GM21619 (cell line): Measurements from ENCODE around the gene BAIAP2.

ENCODE experiments used
- ATAC-seq: cut with Tn5 transposase; IDR thresholded peaks from one replicate; pipeline ENCODE4 v1.9.1; 2021; ENCODE audit not compliant: unreplicated experiment

The BAIAP2 gene

GRCh38 chr17:81036197-81036941 is 1.4 kb downstream of the BAIAP2 start:
- no peak for ATAC-seq

GRCh38 chr17:81037026-81037797 is 2.3 kb downstream of the BAIAP2 start:
- ATAC-seq = no peak

GRCh38 chr17:81037798-81038733 is 3.1 kb downstream of the BAIAP2 start:
- ATAC-seq = no peak

GRCh38 chr17:81039096-81039495 is 4.1 kb downstream of the BAIAP2 start:
- no peak for ATAC-seq

DNA sequence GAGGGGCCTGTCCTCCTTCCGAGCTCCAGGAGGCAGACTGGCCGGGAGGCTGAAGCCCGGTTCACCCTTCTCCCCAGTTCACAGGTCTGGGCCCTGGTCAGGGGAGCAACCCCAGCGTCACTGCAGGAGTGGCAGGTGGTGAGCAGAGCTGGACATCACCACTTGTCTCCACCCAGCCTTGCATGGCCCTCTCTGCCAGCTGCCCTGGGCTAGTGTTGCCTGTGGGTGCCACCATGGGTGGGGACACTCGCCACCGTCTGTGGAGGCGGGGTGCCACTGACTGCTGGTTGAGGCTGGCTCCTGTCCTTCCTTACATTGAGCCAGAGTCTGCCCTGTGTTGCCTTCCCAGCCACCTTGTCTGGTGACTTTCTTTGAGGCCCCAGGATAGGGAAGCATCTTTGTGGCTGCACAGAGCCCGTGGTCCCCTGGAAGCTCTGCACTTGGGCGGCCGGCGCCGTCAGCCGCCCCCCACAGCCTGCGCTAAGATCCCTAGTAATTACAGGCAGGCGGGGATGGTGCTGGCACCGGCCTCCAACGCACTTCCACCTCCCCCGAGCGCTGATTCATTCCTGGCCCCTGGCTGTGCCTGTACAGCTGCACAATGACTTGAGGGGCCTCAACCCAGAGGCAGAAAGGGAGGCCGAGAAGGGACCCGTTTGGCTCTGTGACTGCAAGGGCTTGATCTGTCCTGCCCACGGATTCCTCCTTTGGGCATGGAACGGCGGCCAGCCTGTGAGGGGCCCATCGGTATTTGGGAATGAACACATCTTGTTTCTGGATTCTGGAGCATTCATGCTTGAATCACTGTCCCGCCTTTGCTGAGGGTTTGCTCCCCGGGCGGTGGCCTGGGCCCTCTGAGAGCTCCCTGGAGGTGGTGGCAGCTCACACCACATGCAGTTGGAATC is 5.2 kb downstream of the BAIAP2 start:
- ATAC-seq = no peak

GRCh38 chr17:81040791-81041337 is 5.9 kb downstream of the BAIAP2 start:
- no peak for ATAC-seq

GRCh38 chr17:81042606-81043005 is 7.7 kb downstream of the BAIAP2 start:
- ATAC-seq = no peak

DNA sequence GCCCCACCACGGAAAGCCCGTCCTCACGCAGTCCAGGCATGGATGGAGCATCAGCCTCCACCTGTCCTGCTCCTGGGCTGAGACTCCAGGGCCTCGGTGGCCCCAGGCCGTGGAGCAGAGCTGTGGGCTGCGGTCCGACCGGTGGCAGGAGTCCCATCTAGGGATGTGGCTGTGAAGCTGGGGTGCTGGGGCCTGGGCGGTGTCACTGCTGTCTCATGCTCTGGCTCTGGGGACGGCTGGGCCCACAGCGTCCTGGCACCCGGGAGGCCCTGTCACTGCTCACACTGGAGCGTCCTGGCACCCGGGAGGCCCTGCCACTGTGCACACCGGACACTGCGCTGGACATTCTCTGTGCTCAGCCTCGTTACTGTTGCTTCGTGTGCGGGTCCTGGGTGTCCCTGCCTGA is 8.4 kb downstream of the BAIAP2 start:
- ATAC-seq = no peak

DNA sequence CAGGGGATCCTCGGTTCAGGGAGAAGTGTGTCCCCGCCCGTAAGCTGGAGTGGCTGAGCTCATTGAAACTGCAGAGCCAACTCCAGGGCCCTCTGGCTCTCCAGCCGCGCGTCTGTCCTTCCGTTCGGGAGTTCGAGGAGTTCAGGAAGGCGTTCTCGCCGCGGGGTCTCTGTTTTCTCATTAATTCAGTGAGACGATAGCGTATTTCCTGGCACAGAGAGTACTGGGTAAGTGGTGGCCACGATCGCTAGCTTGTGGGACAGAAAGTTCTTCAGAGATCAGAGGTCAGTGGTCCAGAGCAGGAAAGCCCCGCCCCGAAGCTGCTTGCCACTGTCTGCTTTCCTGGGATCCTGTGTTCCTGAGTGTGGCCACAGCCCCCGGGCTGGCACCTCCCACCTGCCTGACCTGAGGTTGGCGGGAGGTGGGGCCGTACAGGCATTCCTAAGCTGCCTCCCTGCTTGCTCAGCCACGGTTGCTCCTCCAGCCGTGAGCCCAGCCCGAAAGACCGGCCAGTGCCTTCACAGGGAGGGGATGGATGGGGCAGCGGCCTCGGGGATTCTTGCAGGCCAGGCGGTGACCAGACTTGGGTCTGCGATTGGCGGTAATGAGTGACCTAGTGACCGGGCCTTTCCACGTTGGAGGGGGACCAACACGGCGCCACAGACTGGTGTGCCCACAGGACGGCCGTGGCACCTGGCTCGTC is 8.9 kb downstream of the BAIAP2 start:
- ATAC-seq = no peak

- no peak for ATAC-seq
Measured at GRCh38 chr17:81044428-81044763, 9.4 kb downstream of the BAIAP2 start.

DNA sequence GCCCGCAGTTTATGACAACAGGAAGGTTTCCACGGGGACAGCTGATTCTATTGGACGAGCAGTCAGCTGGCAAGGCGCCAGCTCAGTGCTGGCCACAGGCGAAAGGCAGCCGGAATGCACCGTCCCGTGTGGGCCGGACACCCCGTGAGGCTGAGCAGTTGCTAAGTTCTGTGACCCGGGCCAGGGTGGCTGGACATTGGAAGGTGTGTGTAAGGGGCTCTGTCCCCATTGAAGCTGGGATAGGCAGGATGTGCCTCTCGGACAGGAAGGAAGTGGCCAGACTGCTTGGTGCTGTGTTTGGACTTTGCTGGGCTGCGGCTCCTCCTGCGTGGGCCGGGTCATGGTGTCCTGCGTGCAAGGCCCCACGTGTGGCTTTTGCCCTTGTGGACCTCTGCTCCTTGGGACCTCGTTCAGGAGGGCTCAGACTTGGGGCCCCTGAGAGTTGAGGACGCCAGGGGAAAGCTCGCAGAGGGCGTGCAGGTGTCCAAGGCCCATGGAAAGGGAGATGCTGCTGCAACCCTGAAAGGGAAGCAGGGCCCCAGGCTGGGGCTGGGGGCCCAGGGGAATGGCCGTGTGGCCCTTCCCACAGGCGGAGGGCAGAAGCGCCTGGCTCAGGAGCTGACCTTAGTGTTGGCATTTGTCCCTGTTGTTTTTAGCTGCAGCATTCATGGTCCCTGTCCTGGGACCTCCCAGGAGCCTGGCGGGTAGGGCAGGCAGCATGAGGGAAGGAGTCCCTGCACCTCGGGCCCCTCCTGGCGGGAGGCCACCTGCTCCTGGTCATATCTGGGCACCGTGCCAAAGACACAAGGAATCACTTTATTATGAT is 10.0 kb downstream of the BAIAP2 start:
- ATAC-seq = no peak

- no peak for ATAC-seq
Measured at GRCh38 chr17:81045590-81046095, 10.7 kb downstream of the BAIAP2 start.

DNA sequence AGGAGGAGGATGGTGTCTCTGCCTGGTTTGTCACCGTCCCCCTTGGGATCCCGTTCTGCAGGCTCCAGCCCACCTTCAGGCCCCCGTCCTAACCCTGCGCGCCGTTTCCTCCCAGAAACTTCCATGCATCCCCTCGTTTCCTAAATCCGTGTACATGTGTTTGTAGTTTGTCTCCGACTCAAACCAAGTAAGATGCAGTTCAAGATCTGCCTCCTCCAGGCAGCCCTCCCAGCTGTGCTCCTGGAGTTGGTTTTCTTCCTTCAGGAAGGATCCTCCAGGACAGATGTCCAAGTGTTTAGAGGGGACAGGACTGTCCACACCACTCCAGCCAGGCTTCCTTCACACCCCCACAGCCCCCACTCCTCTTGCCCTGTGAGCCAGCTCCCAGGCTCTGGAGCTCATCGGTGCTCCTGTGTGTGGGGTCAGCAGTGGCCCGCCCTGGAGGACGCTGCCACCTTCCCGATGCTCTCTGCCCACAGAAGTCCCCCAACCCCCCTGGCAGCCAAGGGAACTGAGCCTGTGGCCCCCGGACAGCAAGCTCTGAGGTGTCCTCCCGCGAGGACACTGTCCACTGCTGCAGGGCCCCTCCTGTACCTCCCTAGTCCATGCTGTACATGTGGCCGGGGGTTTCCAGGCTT is 11.3 kb downstream of the BAIAP2 start:
- ATAC-seq = no peak

GRCh38 chr17:81046770-81047359 is 11.9 kb downstream of the BAIAP2 start:
- ATAC-seq = no peak

- ATAC-seq = no peak
Measured at GRCh38 chr17:81048827-81049371, 13.9 kb downstream of the BAIAP2 start.

GRCh38 chr17:81049372-81049911 is 14.5 kb downstream of the BAIAP2 start:
- ATAC-seq = no peak

- no peak for ATAC-seq
Measured at GRCh38 chr17:81049973-81050551, 15.1 kb downstream of the BAIAP2 start.
